GM19395 (cell line): ENCODE data around the gene GUCY2F.

Source experiments
- ATAC-seq: cut with Tn5 transposase; IDR thresholded peaks from one replicate; pipeline ENCODE4 v1.9.1; 2021; ENCODE audit warnings: mild to moderate bottlenecking, moderate library complexity; ENCODE audit not compliant: unreplicated experiment

Gene GUCY2F

GRCh38 chrX:109398061-109398460 is 83.8 kb downstream of the GUCY2F start:
- no peak for ATAC-seq

DNA sequence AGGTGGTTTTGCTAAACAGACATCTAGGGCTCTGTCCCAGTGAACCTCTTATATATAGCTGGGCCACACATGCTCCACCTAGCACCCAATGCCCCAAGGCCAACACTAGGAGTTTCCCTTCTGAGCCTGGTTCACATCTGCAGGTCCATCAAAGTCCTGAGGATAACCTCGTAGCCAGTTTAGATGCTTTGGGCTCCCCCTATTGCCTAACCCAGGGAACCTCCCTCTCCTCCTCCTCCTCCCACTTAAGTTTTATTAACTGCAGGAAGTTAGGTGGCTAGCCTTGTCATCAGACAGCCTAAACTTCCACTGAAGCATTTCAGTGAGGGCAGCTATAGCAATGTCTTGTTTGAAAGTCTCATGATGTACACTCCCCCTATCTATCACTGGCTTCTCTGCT is 88.0 kb downstream of the GUCY2F start:
- ATAC-seq = no peak

DNA sequence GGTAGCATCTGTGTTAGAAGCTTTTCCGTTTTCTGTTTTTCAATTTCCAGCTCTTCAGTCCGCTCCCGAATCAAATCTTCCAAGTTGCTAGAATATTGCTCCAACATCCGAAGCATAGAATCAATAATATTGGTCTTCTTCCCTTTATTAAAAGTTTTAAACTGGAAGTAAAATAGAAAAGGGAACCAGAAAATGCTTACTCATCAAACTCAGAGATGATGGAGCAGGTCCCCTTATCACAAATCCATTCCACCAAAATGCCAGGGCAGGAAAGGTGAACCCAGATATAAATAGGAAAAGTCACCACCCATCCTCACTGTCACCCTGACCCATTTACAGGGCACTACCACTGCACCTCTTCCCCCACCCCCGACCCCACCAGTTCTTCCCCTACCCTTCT is 89.0 kb downstream of the GUCY2F start:
- ATAC-seq = no peak

DNA sequence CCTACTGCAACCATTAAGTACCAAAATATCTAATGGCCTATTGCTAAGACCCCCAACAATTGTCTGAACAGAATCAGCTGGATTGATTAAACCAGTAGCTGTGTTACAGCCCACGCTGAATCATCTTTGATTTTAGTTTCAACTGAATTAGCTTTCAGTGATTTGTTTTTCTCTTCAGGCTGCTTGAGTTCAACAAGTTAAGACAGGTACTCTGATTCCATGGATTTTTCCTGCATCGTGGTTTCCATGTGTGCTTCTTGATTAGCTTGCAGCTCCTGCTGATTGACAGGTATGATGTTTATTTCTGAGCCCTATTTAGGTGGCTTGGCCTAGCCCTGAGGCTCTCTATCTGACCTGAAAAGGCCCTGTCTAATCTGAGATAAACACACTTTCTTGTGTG is 91.3 kb downstream of the GUCY2F start:
- no peak for ATAC-seq

DNA sequence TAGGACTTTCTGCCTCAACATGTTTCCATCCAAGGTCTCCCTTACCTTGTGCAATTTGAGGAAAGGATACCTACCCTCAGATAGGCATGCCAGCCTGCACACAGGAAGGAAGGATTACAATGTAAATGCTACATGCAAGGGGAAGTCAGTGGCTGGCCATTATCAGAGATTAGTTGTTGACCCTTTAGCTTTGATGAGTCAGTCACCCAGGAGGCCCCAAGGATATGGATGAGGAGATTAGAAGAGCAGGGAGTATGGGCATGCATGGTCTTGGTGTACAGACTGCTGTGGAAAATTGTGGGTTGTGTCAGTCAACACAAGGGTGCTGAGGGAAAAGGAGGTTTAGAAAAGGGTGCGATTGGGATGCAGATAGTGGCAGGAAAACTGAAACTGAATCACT is 92.0 kb downstream of the GUCY2F start:
- no peak for ATAC-seq

GRCh38 chrX:109384699-109385098 is 97.2 kb downstream of the GUCY2F start:
- ATAC-seq = peak; percentile 53

DNA sequence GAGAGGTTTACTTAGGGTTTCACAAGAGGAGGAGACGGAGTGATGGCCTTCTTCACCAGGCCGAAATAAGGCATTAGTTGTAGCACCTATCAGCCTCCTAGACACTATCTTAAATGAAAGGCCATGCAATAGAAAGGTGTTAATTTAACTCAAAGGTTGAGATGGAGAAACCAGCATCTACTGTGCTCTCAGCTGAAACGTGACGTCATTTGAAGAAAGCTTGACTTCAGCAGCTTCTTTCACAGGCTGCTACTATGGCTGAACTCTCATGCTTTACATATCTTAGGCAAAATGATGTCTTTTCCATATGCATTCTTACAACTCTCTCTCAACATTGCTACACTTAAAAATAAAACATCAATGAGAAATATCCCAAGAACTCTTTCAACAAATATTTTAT is 99.6 kb downstream of the GUCY2F start:
- no peak for ATAC-seq

GRCh38 chrX:109378281-109378680 is 103.6 kb downstream of the GUCY2F start:
- ATAC-seq = no peak

DNA sequence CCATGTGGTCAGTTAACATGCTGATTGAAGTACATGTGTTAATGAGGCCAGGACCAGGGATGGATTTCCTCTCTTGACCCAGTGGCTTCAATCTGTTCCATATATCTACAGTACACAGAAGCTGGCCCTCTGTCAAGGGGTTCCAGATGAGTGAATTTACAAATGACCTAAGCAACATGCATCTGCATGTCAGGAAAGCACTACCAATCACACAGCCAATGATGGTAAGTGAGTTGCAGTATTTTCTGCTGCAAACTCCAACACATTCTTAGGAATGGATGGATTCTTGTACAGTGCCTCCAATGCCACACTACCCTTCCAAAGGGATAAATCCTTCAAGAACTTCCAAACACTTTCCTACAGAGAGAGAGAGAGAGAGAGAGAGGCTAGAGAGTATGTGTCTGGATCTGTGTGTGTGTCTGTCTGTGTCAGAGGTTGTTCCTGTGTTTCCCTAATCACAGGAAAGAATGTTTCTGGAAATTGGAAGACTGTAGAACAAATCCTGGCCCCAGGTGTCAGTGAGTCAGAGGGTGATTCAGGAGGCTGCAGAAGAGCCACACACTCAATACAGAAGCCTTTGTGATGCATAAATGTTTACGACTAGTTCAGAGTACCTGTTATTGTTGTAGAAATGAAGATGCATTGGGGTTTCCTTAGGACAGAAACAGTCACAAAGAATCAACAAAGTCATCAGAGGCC is 107.5 kb downstream of the GUCY2F start:
- ATAC-seq = no peak

GRCh38 chrX:109373468-109373867 is 108.4 kb downstream of the GUCY2F start:
- no peak for ATAC-seq

GRCh38 chrX:109372716-109373115 is 109.2 kb downstream of the GUCY2F start:
- ATAC-seq = no peak

DNA sequence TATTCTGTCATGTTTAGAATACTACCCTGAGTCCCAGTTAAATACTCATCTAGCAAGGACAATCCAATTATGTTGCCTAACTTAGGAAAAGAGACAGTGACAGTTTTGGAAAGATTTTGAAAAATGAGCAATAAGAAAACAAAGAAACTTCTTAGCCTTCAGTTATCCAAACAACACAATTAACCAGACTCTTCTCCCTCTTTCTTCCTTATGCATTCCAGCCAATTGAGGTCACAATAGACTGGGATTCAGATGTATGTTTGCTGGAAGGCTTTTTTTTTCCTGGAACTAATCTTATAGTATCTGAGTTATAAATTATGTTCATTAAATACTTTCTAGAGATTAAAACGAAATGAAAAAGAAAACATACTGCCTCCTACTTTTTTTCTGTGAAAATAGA is 109.6 kb downstream of the GUCY2F start:
- ATAC-seq = no peak

GRCh38 chrX:109362101-109362500 is 119.8 kb downstream of the GUCY2F start:
- ATAC-seq = no peak

DNA sequence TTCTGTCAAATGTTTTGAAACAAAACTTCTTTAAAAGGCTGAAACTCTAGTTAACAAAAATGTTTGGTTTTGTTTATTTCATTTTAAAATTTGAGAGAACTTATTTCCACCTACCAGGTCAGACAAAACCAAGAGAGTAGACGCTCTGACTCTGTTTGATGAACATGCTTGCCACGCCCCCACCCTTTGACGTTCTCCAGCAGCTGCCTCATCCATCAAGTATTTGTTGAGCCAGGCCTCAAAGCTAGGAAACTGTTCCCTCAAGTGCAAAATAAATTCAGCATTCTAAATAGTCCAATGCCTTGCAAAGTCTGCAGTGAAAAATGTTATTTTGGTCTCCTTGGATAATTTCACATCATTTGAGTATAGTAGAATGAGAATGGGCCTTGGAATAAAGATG is 121.6 kb downstream of the GUCY2F start:
- no peak for ATAC-seq

DNA sequence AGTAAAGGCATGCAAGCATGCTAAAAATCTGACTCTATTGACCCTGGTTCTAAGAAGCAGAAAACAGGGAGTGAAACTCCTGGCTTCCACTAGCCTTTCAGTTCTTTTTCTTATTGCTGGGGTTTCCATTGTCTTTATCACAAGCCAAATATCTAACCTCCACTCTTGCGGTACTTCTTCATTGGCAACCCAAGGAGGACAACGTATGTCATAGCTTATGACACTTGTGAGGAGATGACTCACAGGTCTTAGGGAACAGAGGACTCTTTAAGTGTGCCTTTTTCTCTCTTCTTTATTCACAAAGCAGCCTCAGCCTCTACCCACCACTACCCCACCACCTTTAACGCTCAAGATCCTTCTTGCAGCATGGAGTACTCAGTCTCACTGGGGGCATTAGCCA is 124.2 kb downstream of the GUCY2F start:
- ATAC-seq = no peak

GRCh38 chrX:109356684-109357083 is 125.2 kb downstream of the GUCY2F start:
- ATAC-seq = no peak

- ATAC-seq = no peak
Measured at GRCh38 chrX:109352066-109352588, 129.8 kb downstream of the GUCY2F start.

- no peak for ATAC-seq
Measured at GRCh38 chrX:109351557-109351956, 130.3 kb downstream of the GUCY2F start.

DNA sequence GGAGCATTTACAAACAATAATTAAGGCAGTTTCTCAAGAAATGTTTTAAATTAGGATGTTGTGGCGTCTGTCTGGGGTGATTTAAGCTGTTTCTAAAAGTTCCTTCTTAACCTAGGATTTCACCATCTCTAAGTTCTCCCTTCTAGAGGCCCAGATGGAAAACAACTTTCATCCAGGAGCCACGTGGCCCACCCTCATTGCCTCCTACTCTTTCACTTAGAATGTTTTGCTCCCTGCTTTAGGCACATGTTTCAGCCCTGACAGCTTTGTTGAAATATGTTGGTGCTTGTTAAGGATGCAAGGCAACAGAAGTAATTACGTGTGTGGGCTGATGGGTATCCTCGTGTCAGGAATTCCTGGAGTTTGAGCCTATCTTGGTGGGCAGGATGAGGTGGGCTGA is 131.3 kb downstream of the GUCY2F start:
- ATAC-seq = no peak

GRCh38 chrX:109350051-109350450 is 131.8 kb downstream of the GUCY2F start:
- no peak for ATAC-seq

GRCh38 chrX:109347632-109348031 is 134.3 kb downstream of the GUCY2F start:
- no peak for ATAC-seq

- no peak for ATAC-seq
Measured at GRCh38 chrX:109346491-109346890, 135.4 kb downstream of the GUCY2F start.

- no peak for ATAC-seq
Measured at GRCh38 chrX:109345856-109346255, 136.0 kb downstream of the GUCY2F start.
